ENCODE data around the gene DAB2IP.
"Not testable (repeated sequence)": the region's sequence is repeated elsewhere in the genome, so short reads cannot be mapped to it uniquely, and the experiment has no call there.

The DAB2IP gene

DNA sequence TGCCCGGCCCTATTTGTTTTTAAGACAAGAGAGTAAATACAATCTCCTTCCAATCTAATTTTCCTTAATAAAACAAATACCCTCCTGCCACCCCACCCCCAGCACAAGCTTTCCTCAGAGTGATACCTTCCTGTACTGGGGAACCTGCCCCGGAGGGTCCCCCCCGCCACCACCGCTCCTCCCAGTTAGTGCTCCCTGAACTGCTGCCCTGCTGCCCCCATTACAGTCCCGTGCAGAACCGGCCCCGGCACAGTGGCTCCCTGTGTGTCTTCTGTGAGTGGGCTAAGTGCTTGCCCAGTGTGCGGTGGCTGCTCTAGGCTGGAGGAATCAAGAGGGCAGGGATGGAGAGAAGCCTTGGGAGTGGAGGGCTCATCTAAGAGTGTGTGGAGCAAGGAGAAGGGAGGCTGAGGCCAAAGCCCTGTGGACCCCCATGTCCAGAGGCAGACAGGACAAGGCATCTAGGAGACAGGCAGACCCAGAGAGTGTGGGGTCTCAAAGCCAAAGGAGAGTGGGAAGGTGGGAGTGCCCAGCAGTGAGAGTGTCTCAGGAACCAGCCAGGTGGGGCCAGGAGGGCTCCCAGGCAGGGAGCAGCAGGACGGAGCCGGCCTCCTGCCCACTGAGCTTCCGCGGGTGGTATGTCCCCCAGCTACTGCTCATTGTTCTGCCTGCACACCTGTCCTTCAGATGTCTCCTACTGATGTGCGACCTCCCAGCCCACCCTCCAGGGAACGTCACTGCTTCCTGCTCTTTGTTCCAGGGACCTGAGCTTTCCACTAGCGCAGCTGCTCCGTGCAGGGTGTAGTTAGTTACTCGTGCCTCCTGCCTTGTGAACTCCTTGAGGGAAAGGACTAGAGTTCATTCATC lies 129.0 kb downstream of the DAB2IP start:
- no peak for DNase-seq

DNA sequence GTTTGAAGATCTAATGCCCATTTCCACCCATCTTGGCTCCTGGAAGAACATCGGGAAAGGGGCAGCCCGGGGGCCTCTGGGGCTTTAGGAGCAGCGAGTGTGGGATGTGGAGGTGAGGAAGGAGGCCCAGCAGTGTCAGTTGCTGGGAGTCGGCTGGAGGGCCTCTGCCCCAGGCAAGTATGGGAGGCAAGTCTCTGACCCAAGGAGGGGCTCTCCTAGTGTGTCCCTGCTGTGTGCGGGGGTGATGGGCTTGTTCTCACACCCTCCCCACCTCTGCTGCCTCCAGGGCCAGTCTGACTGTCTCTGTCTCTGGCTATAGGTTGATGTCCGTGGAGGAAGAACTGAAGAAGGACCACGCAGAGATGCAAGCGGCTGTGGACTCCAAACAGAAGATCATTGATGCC lies 129.7 kb downstream of the DAB2IP start:
- DNase-seq = no peak

DNA sequence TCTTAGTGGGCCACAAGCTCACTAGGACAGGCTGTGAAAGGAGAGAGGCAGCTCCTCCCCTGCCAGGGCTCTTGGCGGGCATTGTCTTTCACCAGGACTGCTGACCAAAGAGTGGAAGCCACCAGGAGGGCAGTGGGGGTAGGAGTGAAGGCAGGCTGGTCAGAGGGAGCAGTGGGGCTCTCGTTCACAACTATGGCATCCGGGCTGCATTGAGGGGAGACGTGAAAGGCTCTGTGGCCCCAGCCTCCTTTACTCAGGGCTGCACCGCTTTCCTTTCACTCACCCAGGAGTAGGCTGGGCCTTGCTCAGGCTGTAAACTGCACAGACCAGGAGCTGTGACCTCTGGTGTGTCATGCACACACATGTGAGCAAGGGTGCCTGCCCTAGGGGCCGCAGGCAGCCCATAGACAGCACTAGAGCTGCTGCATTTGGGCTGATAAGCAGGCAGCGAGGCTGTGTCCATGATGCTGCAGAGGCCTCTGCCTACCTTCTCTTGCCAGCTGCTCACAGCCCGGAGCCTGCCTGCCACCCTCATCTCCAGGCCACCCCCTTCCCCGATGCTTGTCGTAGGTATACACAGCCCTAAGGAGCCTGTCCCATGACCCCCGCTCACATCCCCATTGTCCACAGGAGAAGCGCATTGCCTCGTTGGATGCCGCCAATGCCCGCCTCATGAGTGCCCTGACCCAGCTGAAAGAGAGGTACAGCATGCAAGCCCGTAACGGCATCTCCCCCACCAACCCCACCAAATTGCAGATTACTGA lies 130.4 kb downstream of the DAB2IP start:
- no peak for DNase-seq

DNA sequence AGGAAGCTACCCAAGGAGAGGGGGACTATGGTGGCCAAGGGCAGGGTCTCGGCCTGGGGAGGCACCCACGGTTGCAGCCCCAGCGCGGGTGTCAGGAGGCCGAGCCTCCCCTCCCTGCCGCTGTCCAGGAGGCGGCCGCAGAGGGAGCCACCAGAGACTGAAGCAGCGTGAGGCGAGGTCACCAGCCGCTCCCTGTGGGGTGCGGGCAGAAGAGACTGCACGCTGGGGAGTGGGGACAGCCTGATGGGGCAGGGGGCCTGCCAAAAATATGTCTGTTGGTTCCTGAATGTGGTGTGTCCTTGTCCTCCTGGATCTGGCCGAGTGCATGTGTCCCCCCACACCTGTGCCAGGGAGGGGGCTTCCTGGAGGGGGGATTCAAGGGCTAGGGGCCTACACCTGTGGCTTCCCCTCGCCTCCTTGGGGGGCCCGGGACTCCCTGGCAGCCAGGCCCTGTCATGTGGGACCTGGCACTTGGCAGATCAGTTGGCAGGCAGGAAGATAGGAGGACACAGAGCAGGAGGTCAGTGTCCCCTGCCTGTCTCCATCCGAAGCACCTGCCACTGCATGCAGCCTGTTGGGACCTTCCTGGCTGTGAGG lies 131.2 kb downstream of the DAB2IP start:
- no peak for DNase-seq

GRCh38 chr9:121783111-121783510 lies 131.7 kb downstream of the DAB2IP start:
- DNase-seq = no peak

DNA sequence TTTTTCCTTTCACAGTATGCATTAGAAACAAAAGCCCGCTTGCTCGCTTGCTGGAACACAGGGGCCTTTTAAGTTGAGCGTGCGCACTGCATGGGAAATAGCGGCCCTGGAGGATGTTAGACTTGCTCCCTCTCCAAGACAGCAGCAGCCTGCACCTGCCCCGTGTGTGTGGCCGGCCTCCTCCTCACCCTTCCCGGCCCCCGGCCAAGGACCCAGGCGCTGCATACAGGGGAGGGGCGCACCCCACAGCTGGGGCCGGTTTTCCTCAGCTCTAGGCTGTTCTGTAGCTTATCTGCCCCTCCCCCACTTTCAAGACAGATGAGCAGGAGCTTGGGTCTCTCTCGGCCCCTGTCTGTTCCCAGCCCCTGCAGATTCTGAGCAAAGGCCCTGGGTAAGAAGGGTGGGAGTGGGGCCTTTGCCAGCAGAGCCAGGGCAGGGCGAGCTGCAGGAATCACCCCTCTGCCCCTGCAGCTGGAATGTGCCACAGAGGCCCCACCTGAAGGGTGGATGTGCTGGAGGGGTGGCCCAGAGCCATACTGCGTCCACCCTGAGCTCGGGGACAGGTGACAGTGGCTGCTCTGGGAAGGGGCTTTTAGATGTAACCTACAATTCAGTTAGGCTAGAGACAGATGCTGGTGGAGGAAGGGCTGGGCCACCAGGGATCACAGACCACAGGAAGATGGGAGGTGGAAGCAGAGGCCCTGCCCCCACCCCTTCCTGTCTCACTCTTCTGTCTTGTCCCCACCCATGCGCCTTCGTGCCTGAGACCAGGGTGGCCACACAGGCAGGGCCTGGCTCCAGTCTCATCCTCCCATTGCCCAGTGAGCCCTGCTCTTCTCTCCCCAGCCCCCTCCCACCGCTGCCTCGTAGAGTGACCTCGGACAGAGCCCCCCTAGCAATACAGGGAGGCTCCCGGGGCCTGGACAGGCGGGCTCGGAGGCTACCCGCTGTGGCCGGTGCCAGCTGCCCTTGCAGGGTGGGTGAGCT lies 132.4 kb downstream of the DAB2IP start:
- DNase-seq = no peak

DNA sequence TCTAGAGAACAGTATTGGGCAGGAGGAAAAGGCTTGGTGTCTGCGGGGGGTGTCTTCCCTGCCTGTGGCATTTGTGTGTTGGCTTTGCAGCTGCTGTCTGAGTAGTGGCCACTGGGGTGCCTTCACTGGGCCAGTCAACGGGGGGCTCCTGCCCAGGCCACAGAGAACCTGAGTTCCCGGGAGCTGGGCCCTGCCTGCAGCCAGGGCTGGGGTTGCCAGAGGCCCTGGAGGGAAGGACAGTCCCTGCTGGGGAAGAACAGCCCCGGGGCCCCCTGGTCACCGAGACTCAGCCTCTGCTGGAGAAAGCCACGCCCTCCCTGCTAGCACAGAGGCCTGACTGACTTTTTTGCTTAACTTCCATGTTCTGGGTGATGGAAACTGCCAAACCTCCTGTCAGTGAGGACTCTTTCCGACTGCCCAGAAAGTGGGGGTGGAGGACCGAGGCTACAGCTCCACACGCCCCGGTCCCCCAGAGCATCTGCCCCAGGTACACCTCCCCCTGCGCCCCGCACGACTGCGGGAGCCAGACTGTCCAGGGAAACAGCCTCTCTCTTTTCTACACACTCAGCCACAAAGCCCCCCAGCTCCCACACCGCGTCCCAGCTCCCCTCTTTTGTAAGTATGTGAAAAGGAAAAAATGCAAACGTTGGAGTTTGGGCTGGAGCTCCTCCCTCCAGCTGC lies 133.4 kb downstream of the DAB2IP start:
- no peak for DNase-seq

- no peak for DNase-seq
These were observed 134.5 kb downstream of the DAB2IP start for GRCh38 chr9:121785673-121786542.

- DNase-seq = no peak
These were observed 135.1 kb downstream of the DAB2IP start for GRCh38 chr9:121786543-121786948.

DNA sequence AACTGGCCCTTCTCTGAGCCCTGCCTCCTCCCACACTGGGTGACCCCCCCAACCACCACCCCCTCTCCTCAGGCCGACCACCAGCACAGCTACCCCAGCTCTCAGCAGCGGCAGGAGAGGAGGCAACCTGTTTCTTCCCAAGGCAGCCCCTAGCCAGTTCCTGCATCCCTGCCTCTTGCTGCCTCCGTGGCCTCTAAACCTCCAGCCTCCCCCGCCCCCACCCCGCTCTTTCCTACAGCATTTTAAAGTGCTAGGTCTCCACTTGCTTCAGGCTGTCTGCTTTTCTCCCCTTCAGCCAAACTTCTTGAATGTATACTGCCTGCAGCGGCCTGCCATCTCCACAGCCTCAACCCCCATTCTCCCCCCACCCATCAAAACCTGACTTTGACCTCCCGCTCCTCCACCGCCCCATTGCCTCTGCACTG lies 135.6 kb downstream of the DAB2IP start:
- no peak for DNase-seq

GRCh38 chr9:121788686-121789366 lies 137.4 kb downstream of the DAB2IP start:
- DNase-seq = no peak

- no peak for DNase-seq
These were observed 139.4 kb downstream of the DAB2IP start for GRCh38 chr9:121790841-121791240.

- DNase-seq = not testable (repeated sequence)
These were observed 141.0 kb downstream of the DAB2IP start for GRCh38 chr9:121792476-121792875.

GRCh38 chr9:121794334-121794733 lies 142.9 kb downstream of the DAB2IP start:
- DNase-seq = not testable (repeated sequence)

- DNase-seq = no peak
These were observed 145.6 kb downstream of the DAB2IP start for GRCh38 chr9:121797081-121797480.

- no peak for DNase-seq
These were observed 147.5 kb downstream of the DAB2IP start for GRCh38 chr9:121798941-121799340.

GRCh38 chr9:121800376-121800775 lies 148.9 kb downstream of the DAB2IP start:
- DNase-seq = no peak

- no peak for DNase-seq
These were observed 150.1 kb downstream of the DAB2IP start for GRCh38 chr9:121801579-121801978.

DNA sequence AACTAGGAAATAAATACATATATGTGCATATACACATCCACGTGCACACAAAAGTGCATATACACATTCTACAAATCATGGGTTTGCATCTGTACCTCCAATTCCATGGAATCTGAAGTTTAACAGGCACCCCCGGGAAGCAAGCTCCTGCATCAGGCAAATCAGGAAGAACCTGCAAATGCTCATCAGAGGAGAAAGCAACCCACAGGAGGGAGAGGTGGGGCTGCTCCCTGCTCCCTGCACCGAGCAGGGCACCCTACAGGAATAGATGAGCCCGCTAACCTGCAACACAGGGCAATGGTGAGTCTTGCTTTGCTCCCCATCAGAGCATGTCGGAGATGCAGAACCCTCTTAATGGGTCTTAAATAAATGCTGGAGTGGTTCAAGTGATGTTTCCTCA lies 151.3 kb downstream of the DAB2IP start:
- DNase-seq = no peak

All from NCI-H187 (cell line).